Adrenal gland (tissue), 12 donors: ENCODE data around the gene FOSB. TPM values are rescaled to one million over a fixed set of nuclear protein-coding genes. Genes with fewer than 3 reads are reported as not detected.
"Not testable (repeated sequence)": the region's sequence is repeated elsewhere in the genome, so short reads cannot be mapped to it uniquely, and the experiment has no call there.

Experiments used
- DNase-seq, 7 donors: peaks; one replicate each; pipeline ENCODE4 v3.0.0-alpha.2; 2019 to 2020
- H3K27ac ChIP-seq, 5 donors: fragments of 200-600 bp; sonication (generic) in 4 of 5; 1 replicate in 3 of 5; 2 replicates in 2 of 5; pipeline versions ENCODE4 v1.5.1 to v1.8.0; 2016 to 2020; ENCODE audit warnings: mild to moderate bottlenecking in 1 of 5
- H3K27me3 ChIP-seq: fragments of 200-600 bp; 2 replicates; pipeline ENCODE4 v1.8.0; 2021
- H3K36me3 ChIP-seq, 2 donors: fragments of 200-600 bp; replicated peaks in 1 of 2; 1 replicate in 1 of 2; 2 replicates in 1 of 2; pipeline versions ENCODE4 v1.5.1 to v1.8.0; 2018 to 2022
- H3K4me1 ChIP-seq, 2 donors: fragments of 200-600 bp; replicated peaks in 1 of 2; 1 replicate in 1 of 2; 2 replicates in 1 of 2; pipeline versions ENCODE4 v1.5.1 to v1.8.0; 2018 to 2021
- H3K4me3 ChIP-seq, 4 donors: fragments of 200-600 bp; sonication (generic) in 3 of 4; one replicate each; pipeline ENCODE4 v1.5.1; 2016 to 2018
- H3K9me3 ChIP-seq, 3 donors: fragments of 200-600 bp; sonication (generic) in 1 of 3; replicated peaks in 1 of 3; 1 replicate in 2 of 3; 2 replicates in 1 of 3; pipeline versions ENCODE4 v1.5.1 to v1.8.0; 2016 to 2021
- CTCF ChIP-seq, 6 experiments: fragments of 450-650 bp in 4 of 6; fragments of 200-600 bp in 2 of 6; sonication (generic) in 1 of 6; IDR thresholded peaks; 1 replicate in 5 of 6; 2 replicates in 1 of 6; pipeline versions ENCODE4 v1.5.1 to v1.8.0; 2016 to 2021; ENCODE audit warnings: antibody characterized with exemption in 6 of 6, mild to moderate bottlenecking in 2 of 6, moderate library complexity in 1 of 6
- POLR2A ChIP-seq, 2 donors: fragments of 450-650 bp; IDR thresholded peaks; one replicate each; pipeline ENCODE4 v1.6.1; 2017; ENCODE audit warnings: antibody characterized with exemption in 2 of 2, mild to moderate bottlenecking in 2 of 2, moderate library complexity in 1 of 2
- WGBS, 4 donors: extraction: QIAGEN DNeasy Blood & Tissue Kit in 2 of 4; methylation state at CpG; one replicate each; pipeline versions ENCODE4 v1.1.5 to v1.1.7; 2013 to 2017; 5-methylcytosine and 5-hydroxymethylcytosine counted together
- intact Hi-C, 2 donors: fragments of 100-400 bp; cut with DNase I; formaldehyde crosslinking; loops; one replicate each; pipeline versions ENCODE4 v1.14.1 to v1.15.0; 2022 to 2023
- polyA plus RNA-seq, 3 donors: library from polyadenylated mRNA; stranded (reverse); fragments of 200-250 nt in 2 of 3; fragments of 350-450 nt in 1 of 3; fragmentation: Illumina TruSeq in 1 of 3; extraction: RNeasy Lipid Tissue Mini Kit (QIAGEN cat#74804) in 1 of 3; gene quantifications; one replicate each; pipeline ENCODE4 v1.2.3, GENCODE V29; 2013 to 2014
- total RNA-seq, 9 donors: library from RNA; depleted of rRNA in 4 of 9; stranded (reverse); fragments of >200 nt in 4 of 9; fragments of 120-200 nt in 1 of 9; fragmentation: NEBNext Ultra II Directional in 1 of 9; extraction: Animal tissue kit (Norgen Biotek cat#: 25700) in 1 of 9; gene quantifications; one replicate each; pipeline versions ENCODE4 v1.1.0 to v1.2.4, GENCODE V29; 2013 to 2023
- donor health status: healthy with polysubstance abuse.
- donor health status: Bipolar disorder and iron deficiency.
- donor health status: DM: yes; HTN: yes; CAD: no.
- donor health status: DM: no; HTN: no; CAD: no.
- donor health status: DM: no; HTN: no; CAD: no.
- donor health status: DM: yes; HTN: yes; CAD: no.

The FOSB gene
- total and polyA plus RNA-seq, 12 donors = 0.95 to 21.7 (median 3.6) TPM

GRCh38 chr19:45508861-45509691, 41.3 kb downstream of the FOSB start:
- Histone ChIP-seq H3K4me3 (peak overlapping the region; percentile 15 to 98 (median 78)), H3K27ac (peak overlapping the region; percentile 46 to 95 (median 85)), H3K4me1 (peaks cover 19 to 45% of the 10 kb centered on the region in 2 donors), H3K9me3 (no peaks in the 10 kb centered on the region), H3K36me3 (no peaks in the 10 kb centered on the region), H3K27me3 (no peaks in the 10 kb centered on the region)
- intact Hi-C loops = no loop called here
- WGBS, 4 donors = 0 to 3% (median 0%) methylated on average over 17 to 28 of the region's 28 CpGs
- peak; percentile 72 to 87 (median 74) for DNase-seq
- TF ChIP-seq POLR2A (IDR thresholded peaks at IDR 0.05) (no peak), CTCF (IDR thresholded peaks at IDR 0.05) (peak in 3 of 6 experiments; percentile 27 to 43 (median 29))

- Histone ChIP-seq H3K4me3 (peak overlapping the region in 3 of 4 donors; percentile 15 to 98 (median 68)), H3K4me1 (peaks cover 25 to 51% of the 10 kb centered on the region in 2 donors), H3K27ac (peak overlapping the region; percentile 46 to 95 (median 85)), H3K36me3 (no peaks in the 10 kb centered on the region), H3K27me3 (no peaks in the 10 kb centered on the region), H3K9me3 (no peaks in the 10 kb centered on the region)
- no peak for DNase-seq
- intact Hi-C loops = no loop called here
- WGBS, 4 donors = 2 to 4% (median 3%) methylated on average over 3 of the region's 3 CpGs
- no peak for TF ChIP-seq CTCF (IDR thresholded peaks at IDR 0.05)
- no peak for TF ChIP-seq POLR2A (IDR thresholded peaks at IDR 0.05)
Observed at GRCh38 chr19:45509692-45510015, 41.9 kb downstream of the FOSB start.

GRCh38 chr19:45510352-45510751, 42.6 kb downstream of the FOSB start:
- WGBS, 4 donors = 77 to 87% (median 82%) methylated on average over 10 to 11 of the region's 11 CpGs
- DNase-seq, H3K9me3 ChIP-seq, intact Hi-C loops, H3K36me3 ChIP-seq, H3K27me3 ChIP-seq: not testable (repeated sequence)
- peaks cover 25 to 48% of the 10 kb centered on the region in 2 donors for H3K4me1 ChIP-seq
- H3K4me3 ChIP-seq = peak overlapping the region in 1 of 4 donors; percentile 98
- peak overlapping the region in 3 of 5 donors; percentile 31 to 88 (median 85) for H3K27ac ChIP-seq

GRCh38 chr19:45511074-45511473, 43.3 kb downstream of the FOSB start:
- intact Hi-C loops = no loop called here
- WGBS, 4 donors = 90 to 94% (median 92%) methylated on average over 5 of the region's 5 CpGs
- Histone ChIP-seq H3K36me3 (no peaks in the 10 kb centered on the region), H3K9me3 (no peaks in the 10 kb centered on the region), H3K4me1 (peaks cover 19 to 48% of the 10 kb centered on the region in 2 donors), H3K27ac (no peak overlapping the region), H3K4me3 (no peak overlapping the region), H3K27me3 (no peaks in the 10 kb centered on the region)
- no peak for TF ChIP-seq CTCF (IDR thresholded peaks at IDR 0.05)
- TF ChIP-seq POLR2A (IDR thresholded peaks at IDR 0.05) = no peak
- DNase-seq = no peak
